ENCODE data around the gene NAPEPLD. TPM values are rescaled to one million over a fixed set of nuclear protein-coding genes. Genes with fewer than 3 reads are reported as not detected.
"Not testable (repeated sequence)": the region's sequence is repeated elsewhere in the genome, so short reads cannot be mapped to it uniquely, and the experiment has no call there.

NAPEPLD gene
- total RNA-seq, 2 experiments from 2014 or later = 10.7 to 11.5 TPM

DNA sequence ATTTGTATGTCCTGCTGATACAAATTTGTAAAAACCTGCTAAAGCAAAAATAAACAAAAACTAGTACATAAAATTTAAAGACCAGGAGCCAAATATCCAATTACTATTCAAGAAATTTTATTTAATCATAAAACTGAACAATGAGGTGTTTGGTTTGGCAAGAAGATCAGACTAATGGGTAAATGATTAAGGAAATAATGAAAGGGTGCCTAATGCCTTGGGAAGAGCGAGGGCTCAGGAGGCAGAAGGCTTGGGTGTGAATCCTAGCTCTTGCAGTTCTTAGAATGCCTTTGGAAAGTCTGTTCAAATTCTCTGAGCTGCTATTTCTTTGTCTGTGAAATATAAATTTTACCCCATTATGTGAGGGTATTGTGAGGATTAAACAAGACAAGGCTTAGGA lies 32.4 kb downstream of the NAPEPLD start:
- no peak for DNase-seq
- H3K27me3 Mint-ChIP-seq = no peaks in the 10 kb centered on the region
- H3K9me3 Mint-ChIP-seq = no peaks in the 10 kb centered on the region
- no peak overlapping the region for H3K4me3 Mint-ChIP-seq
- POLR2A ChIA-PET = no interaction called here
- no peak overlapping the region for H3K27ac Mint-ChIP-seq
- H3K4me1 Mint-ChIP-seq = peaks cover 7% of the 10 kb centered on the region
- peaks cover 42% of the 10 kb centered on the region for H3K36me3 Mint-ChIP-seq (ENCODE audit: low read depth)
- CTCF ChIA-PET = no interaction called here

DNA sequence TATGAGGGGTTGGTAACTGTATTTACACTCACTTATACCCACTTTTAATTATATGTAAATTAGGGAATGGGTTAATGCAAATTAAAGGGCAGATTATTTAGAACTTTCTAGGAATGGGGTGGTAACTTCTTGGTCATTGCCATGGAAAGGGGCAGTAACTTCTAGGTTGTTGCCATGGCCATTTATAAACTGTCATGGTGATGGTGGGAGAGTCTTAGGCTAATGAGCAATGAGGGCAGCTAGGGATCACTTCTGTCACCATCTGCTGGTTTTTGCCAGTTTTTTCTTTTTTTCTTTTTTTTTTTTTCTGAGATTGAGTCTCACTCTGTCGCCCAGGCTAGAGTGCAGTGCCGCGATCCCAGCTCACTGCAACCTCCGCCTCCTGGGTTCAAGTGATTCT lies 33.1 kb downstream of the NAPEPLD start:
- Mint-ChIP-seq H3K9me3 (peaks cover 4% of the 10 kb centered on the region), H3K27me3 (no peaks in the 10 kb centered on the region), H3K36me3 (ENCODE audit: low read depth) (peaks cover 44% of the 10 kb centered on the region), H3K4me3 (no peak overlapping the region), H3K4me1 (peaks cover 7% of the 10 kb centered on the region), H3K27ac (no peak overlapping the region)
- POLR2A ChIA-PET = no interaction called here
- no peak for DNase-seq
- CTCF ChIA-PET = no interaction called here

DNA sequence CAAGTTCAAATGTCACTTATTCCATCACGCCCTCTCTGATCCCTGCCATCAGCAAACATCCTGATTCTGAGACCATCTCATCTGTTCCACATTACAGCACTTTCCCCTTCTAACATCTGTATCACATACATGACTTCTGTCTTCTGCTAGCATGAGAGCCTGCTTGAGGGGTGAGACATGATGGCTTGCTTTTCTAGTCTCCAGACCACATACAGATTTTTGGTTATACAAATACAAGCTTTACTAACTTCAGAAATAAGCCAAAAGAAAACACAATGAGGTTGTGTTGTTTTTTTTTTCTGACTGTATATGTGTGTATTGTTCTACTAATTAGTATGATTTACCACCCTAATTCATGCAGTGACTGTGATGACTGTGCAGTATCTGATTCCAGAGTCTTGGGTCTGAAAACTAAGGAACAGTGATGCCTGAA lies 34.3 kb downstream of the NAPEPLD start:
- H3K4me3 Mint-ChIP-seq = no peak overlapping the region
- no peak overlapping the region for H3K27ac Mint-ChIP-seq
- H3K4me1 Mint-ChIP-seq = peaks cover 9% of the 10 kb centered on the region
- no peak for DNase-seq
- peaks cover 47% of the 10 kb centered on the region for H3K36me3 Mint-ChIP-seq (ENCODE audit: low read depth)
- ChIA-PET POLR2A (interaction anchor here (0.6 kb wide), 1 partner anchor 1025 kb away, joined by 4 read pairs; no protein-coding TSS in a partner anchor), CTCF (no interaction called here)
- H3K27me3 Mint-ChIP-seq = no peaks in the 10 kb centered on the region
- peaks cover 10% of the 10 kb centered on the region for H3K9me3 Mint-ChIP-seq

DNA sequence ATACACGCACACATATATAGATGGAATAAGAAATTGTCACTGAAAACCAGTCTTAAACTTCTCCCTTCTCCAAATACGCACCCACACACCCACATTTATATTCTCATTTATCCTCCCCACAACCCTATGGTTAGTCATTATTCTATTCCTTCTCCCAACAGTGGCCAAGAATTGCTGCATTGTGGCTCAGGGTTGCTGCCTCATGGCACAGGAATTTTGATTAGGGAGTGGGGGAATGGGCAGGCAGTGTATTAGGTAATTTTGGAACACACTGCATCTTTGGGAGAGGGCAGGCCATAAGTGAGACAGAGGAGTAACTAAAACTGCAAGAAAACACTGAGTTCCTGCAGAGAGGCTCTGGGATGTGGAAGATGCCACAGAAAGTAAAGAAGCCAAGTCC lies 35.7 kb downstream of the NAPEPLD start:
- Mint-ChIP-seq H3K4me1 (peaks cover 17% of the 10 kb centered on the region), H3K4me3 (no peak overlapping the region), H3K27me3 (no peaks in the 10 kb centered on the region), H3K36me3 (ENCODE audit: low read depth) (peaks cover 51% of the 10 kb centered on the region), H3K27ac (no peak overlapping the region), H3K9me3 (peaks cover 12% of the 10 kb centered on the region)
- POLR2A ChIA-PET = no interaction called here
- CTCF ChIA-PET = no interaction called here
- DNase-seq = no peak

DNA sequence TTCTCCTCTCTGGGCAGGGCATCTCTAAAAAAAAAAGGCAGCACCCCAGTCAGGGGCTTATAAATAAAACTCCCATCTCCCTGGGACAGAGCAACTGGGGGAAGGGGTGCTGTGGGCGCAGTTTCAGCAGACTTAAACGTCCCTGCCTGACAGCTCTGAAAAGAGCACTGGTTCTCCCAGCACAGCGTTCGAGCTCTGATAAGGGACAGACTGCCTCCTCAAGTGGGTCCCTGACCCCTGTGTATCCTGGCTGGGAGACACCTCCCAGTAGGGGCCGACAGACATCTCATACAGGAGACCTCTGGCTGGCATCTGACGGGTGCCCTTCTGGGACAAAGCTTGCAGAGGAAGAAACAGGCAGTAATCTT lies 42.2 kb downstream of the NAPEPLD start:
- DNase-seq, CTCF ChIA-PET, POLR2A ChIA-PET, H3K27ac Mint-ChIP-seq, H3K4me3 Mint-ChIP-seq, H3K27me3 Mint-ChIP-seq: not testable (repeated sequence)
- H3K4me1 Mint-ChIP-seq = peaks cover 12% of the 10 kb centered on the region
- H3K36me3 Mint-ChIP-seq (ENCODE audit: low read depth) = peaks cover 47% of the 10 kb centered on the region
- H3K9me3 Mint-ChIP-seq = peaks cover 12% of the 10 kb centered on the region

DNA sequence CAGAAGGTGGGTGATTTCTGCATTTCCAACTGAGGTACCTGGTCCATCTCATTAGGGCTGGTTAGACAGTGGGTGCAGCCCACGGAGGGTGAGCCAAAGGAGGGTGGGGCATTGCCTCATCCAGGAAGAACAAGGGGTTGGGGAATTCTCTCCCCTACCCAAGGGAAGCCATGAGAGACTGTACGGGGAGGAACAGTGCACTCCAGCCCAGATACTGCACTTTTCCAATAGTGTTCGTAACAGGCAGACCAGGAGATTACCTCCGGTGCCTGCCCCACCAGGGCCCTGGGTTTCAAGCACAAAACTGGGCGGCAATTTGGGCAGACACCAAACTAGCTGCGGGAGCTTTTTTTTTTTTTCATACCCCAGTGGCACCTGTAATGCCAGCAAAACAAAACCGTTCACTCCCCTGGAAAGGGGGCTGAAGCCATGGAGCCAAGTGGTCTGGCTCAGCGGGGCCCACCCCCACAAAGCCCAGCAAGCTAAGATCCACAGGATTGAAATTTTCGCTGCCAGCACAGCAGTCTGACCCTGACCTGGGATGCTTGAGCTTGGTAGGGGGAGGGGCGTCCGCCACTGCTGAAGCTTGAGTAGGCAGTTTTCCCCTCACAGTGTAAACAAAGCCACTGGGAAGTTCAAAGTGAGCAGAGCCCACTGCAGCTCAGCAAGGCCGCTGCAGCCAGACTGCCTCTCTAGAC lies 42.7 kb downstream of the NAPEPLD start:
- CTCF ChIA-PET = no interaction called here
- H3K27me3 Mint-ChIP-seq = no peaks in the 10 kb centered on the region
- peaks cover 12% of the 10 kb centered on the region for H3K4me1 Mint-ChIP-seq
- H3K9me3 Mint-ChIP-seq = peaks cover 12% of the 10 kb centered on the region
- POLR2A ChIA-PET = no interaction called here
- H3K36me3 Mint-ChIP-seq (ENCODE audit: low read depth) = peaks cover 42% of the 10 kb centered on the region
- DNase-seq = no peak
- H3K27ac Mint-ChIP-seq = peak overlapping the region; percentile 37
- no peak overlapping the region for H3K4me3 Mint-ChIP-seq

DNA sequence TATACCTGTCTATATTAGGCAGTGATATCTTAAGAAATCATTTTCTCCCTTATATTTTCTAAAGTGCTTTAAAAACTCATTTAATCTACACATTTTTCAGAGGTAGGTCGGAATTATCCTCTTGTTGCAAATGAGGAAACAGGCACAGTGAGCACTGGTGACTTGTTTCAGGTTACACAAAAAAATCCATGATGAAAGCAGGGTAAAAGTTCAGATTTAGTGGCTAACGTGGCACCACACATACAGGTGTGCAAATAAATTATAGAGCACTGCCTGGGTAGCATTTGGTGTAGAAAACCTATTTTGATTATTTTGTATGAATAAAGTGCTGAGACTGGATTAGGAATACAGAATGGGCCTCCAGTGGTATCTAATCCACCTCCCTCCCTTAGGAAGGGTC lies 47.4 kb downstream of the NAPEPLD start:
- no peaks in the 10 kb centered on the region for H3K4me1 Mint-ChIP-seq
- H3K9me3 Mint-ChIP-seq = no peaks in the 10 kb centered on the region
- H3K36me3 Mint-ChIP-seq (ENCODE audit: low read depth) = peaks cover 27% of the 10 kb centered on the region
- H3K27me3 Mint-ChIP-seq = no peaks in the 10 kb centered on the region
- no peak overlapping the region for H3K27ac Mint-ChIP-seq
- no peak for DNase-seq
- ChIA-PET POLR2A (no interaction called here), CTCF (interaction anchor here (0.8 kb wide), 1 partner anchor 26 kb away, joined by 5 read pairs; the partner anchor contains the start of gene ARMC10)
- H3K4me3 Mint-ChIP-seq = no peak overlapping the region

DNA sequence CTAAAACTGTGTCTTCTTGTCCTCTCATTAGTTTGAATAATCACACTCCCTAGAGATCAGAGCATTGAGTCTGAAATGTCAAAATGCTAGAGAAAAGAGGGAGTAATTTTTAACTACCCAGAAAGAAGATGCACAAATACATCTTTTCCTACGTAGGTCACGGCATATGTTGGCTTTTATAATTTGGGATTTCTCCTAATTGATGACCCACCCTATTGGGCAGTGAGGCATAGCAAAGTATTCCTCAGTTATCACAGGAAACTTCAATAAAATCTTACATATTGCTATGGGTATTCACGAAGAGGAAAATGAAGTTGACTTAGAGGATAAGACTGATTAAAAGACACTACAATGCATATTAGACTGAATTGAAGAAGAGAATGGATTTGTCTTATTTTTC lies 48.6 kb downstream of the NAPEPLD start:
- Mint-ChIP-seq H3K36me3 (ENCODE audit: low read depth) (peaks cover 30% of the 10 kb centered on the region), H3K4me3 (no peak overlapping the region), H3K9me3 (no peaks in the 10 kb centered on the region), H3K27me3 (no peaks in the 10 kb centered on the region), H3K27ac (no peak overlapping the region), H3K4me1 (no peaks in the 10 kb centered on the region)
- CTCF ChIA-PET = no interaction called here
- no peak for DNase-seq
- POLR2A ChIA-PET = no interaction called here

DNA sequence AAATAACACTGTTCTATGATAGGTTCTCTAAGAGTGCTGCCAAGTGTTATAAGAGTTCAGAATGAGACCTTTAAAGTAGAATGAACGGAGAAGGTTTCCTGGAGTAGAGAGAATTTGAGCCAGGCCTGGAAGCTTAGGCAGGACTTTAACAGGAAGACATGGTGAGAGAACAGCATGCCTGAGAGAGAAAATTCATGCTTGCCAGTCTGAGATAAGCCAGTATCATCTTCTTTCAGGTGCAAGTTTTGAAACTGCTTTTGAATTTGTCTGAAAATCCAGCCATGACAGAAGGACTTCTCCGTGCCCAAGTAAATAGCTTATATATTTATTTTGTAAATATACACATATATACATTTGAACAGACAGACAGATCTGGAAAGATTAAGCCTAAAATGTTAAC lies 51.9 kb downstream of the NAPEPLD start:
- peaks cover 30% of the 10 kb centered on the region for H3K36me3 Mint-ChIP-seq (ENCODE audit: low read depth)
- H3K4me3 Mint-ChIP-seq = no peak overlapping the region
- no peak for DNase-seq
- no peaks in the 10 kb centered on the region for H3K4me1 Mint-ChIP-seq
- H3K27me3 Mint-ChIP-seq = no peaks in the 10 kb centered on the region
- CTCF ChIA-PET = interaction anchor here (1.3 kb wide), 1 partner anchor 22 kb away, joined by 3 read pairs; the partner anchor contains the start of gene ARMC10
- H3K9me3 Mint-ChIP-seq = no peaks in the 10 kb centered on the region
- POLR2A ChIA-PET = no interaction called here
- no peak overlapping the region for H3K27ac Mint-ChIP-seq

DNA sequence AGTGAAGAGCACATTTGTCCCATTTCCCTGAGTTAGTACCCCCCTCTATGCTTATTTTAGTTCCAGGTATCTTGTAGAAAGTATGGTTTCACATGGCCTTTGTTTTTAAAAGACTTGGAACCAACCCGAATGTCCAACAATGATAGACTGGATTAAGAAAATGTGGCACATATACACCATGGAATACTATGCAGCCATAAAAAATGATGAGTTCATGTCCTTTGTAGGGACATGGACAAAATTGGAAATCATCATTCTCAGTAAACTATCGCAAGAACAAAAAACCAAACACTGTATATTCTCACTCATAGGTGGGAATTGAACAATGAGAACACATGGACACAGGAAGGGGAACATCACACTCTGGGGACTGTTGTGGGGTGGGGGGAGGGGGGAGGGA lies 53.3 kb downstream of the NAPEPLD start:
- DNase-seq, H3K4me1 Mint-ChIP-seq, H3K27me3 Mint-ChIP-seq, H3K9me3 Mint-ChIP-seq, H3K4me3 Mint-ChIP-seq, CTCF ChIA-PET, H3K27ac Mint-ChIP-seq: not testable (repeated sequence)
- POLR2A ChIA-PET = interaction anchor here (0.6 kb wide), 1 partner anchor 338 kb away, joined by 3 read pairs; no protein-coding TSS in a partner anchor
- H3K36me3 Mint-ChIP-seq (ENCODE audit: low read depth) = peaks cover 37% of the 10 kb centered on the region

DNA sequence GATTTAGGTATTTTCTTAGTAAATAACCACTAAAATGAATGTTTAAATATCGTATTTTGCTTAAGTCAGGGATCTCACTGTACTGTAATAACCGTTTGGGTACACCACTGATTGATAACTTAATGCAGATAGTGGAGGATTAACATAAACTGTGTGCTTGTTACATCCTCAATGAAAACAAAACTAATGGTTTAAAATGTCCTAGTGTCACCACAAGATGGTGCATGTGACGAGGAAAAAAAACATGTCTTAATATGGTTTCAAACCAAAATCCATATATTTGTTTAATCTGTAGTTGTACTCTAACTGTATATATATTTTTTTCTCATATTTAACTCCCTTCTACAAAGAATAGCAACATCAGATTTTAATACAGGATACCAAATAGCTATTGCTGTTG lies 54.8 kb downstream of the NAPEPLD start:
- DNase-seq = no peak
- peaks cover 42% of the 10 kb centered on the region for H3K36me3 Mint-ChIP-seq (ENCODE audit: low read depth)
- no peaks in the 10 kb centered on the region for H3K9me3 Mint-ChIP-seq
- H3K27me3 Mint-ChIP-seq = no peaks in the 10 kb centered on the region
- ChIA-PET CTCF (no interaction called here), POLR2A (no interaction called here)
- H3K4me3 Mint-ChIP-seq = no peak overlapping the region
- H3K4me1 Mint-ChIP-seq = no peaks in the 10 kb centered on the region
- H3K27ac Mint-ChIP-seq = no peak overlapping the region

DNA sequence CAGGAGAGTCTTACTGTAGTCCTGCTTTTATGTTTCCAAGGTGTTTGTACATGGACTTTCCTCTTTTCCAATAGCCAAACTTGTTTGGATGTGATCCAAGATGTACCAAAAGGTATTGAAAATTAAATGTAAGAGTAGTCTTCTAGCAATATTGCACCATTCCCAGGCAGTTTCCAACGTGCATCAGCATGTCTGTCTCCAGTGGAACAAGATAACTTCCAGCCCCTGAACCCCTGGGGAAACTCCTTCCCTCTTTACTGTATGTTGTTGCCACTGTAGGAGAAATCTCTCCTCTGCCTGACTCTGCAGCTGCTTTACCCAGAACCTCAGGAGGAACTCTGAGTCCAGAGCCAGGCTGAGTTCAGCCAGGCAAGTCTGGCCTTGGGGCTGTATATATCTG lies 55.5 kb downstream of the NAPEPLD start:
- H3K36me3 Mint-ChIP-seq (ENCODE audit: low read depth) = peaks cover 46% of the 10 kb centered on the region
- H3K4me3 Mint-ChIP-seq = no peak overlapping the region
- ChIA-PET POLR2A (interaction anchor here (1.2 kb wide), 1 partner anchor 18 kb away, joined by 4 read pairs; the partner anchor contains the start of genes ARMC10 and FBXL13), CTCF (interaction anchor here (1.1 kb wide), 1 partner anchor 187 kb away, joined by 3 read pairs; no protein-coding TSS in a partner anchor)
- H3K4me1 Mint-ChIP-seq = no peaks in the 10 kb centered on the region
- H3K27me3 Mint-ChIP-seq = no peaks in the 10 kb centered on the region
- no peaks in the 10 kb centered on the region for H3K9me3 Mint-ChIP-seq
- H3K27ac Mint-ChIP-seq = no peak overlapping the region
- DNase-seq = no peak

DNA sequence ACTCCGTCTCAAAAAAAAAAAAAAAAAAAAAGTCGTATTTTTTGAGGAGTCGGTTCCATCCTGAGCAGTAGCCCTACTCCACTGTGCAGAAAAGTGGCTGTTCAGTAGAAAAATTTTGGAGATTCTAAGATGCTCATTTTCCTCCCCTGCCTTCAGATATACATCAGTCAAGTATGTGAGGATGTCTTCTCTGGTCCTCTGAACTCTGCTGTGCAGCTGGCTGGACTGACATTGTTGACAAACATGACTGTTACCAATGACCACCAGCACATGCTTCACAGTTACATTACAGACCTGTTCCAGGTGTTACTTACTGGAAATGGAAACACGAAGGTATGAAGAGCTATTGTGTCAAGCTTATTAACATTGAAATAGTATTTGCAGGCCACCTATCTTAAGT lies 56.6 kb downstream of the NAPEPLD start:
- H3K4me3 Mint-ChIP-seq, DNase-seq, H3K27me3 Mint-ChIP-seq, H3K4me1 Mint-ChIP-seq, H3K27ac Mint-ChIP-seq, H3K9me3 Mint-ChIP-seq: not testable (repeated sequence)
- POLR2A ChIA-PET = interaction anchor here (1.2 kb wide), 1 partner anchor 17 kb away, joined by 4 read pairs; the partner anchor contains the start of genes ARMC10 and FBXL13
- CTCF ChIA-PET = interaction anchor here (1.1 to 1.9 kb wide), 2 partner anchors 30 to 188 kb away, joined by 3 to 10 read pairs; no protein-coding TSS in a partner anchor
- H3K36me3 Mint-ChIP-seq (ENCODE audit: low read depth) = peaks cover 50% of the 10 kb centered on the region

DNA sequence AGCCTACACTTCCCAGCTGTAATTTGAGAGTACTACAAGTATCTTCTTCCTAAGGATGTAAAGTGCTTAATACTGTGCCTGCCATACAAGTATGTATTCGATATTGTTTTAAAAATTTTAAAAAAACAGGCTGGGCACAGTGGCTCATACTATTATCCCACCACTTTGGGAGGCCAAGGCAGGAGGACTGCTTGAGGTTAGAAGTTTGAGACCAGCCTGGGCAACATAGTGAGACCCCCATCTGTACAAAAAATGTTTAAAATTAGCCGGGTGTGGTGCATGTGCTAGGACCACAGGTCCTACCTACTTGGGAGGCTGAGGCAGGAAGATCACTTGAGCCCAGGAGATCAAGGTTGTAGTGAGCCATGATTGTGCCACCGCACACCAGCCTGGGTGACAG lies 65.7 kb downstream of the NAPEPLD start:
- no peak overlapping the region for H3K27ac Mint-ChIP-seq
- H3K4me3 Mint-ChIP-seq = no peak overlapping the region
- ChIA-PET POLR2A (interaction anchor here (1.4 to 2.7 kb wide), 2 partner anchors 8 to 20 kb away, joined by 3 to 13 read pairs; partner anchors contain the start of genes ARMC10 and FBXL13), CTCF (interaction anchor here (0.6 to 2.9 kb wide), 3 partner anchors 8 to 21 kb away, joined by 3 to 17 read pairs (median 5); partner anchors contain the start of genes ARMC10 and FBXL13)
- H3K4me1 Mint-ChIP-seq = peaks cover 8% of the 10 kb centered on the region
- no peak for DNase-seq
- H3K27me3 Mint-ChIP-seq = no peaks in the 10 kb centered on the region
- H3K36me3 Mint-ChIP-seq (ENCODE audit: low read depth) = peaks cover 31% of the 10 kb centered on the region
- no peaks in the 10 kb centered on the region for H3K9me3 Mint-ChIP-seq

Measured in activated CD4-positive, alpha-beta memory T cell treated with anti-CD3 and anti-CD28 coated beads, Interleukin-2, amount 10 ng/mL, durations not matched to agents 7 days and 5 days (primary cell).